PFSK-1 (cell line): ENCODE results near the gene ARL8B. TPM values are rescaled to one million over a fixed set of nuclear protein-coding genes. Genes with fewer than 3 reads are reported as not detected.

Experiments
- FOXP2 ChIP-seq: optimal IDR thresholded peaks from 2 replicates; pipeline ENCODE3; 2011; ENCODE audit warnings: borderline replicate concordance, control low read depth, inconsistent platforms; ENCODE audit not compliant: insufficient read depth; ENCODE audit errors: extremely low read length, extremely low read depth
- POLR2AphosphoS5 ChIP-seq: IDR thresholded peaks from 2 replicates; pipeline ENCODE4 v1.6.1; 2012; ENCODE audit warnings: low read depth, mild to moderate bottlenecking, control low read depth, low read length, moderate library complexity
- SIN3A ChIP-seq: IDR thresholded peaks from 2 replicates; pipeline ENCODE4 v1.6.1; 2012; ENCODE audit warnings: mild to moderate bottlenecking, low read length, moderate library complexity, borderline replicate concordance; ENCODE audit not compliant: insufficient read depth
- TAF1 ChIP-seq: IDR thresholded peaks from 2 replicates; pipeline ENCODE4 v1.6.1; 2012; ENCODE audit warnings: low read length, control low read depth, borderline replicate concordance; ENCODE audit not compliant: insufficient read depth
- polyA plus RNA-seq: library from polyadenylated mRNA; unstranded; fragments of >200 nt; gene quantifications from one replicate; pipeline ENCODE4 v1.2.1, GENCODE V29; 2012; ENCODE audit warnings: low read depth, missing spikeins; ENCODE audit not compliant: insufficient read length
- TF ChIP-seq, protein P1 (sequence below), 2 experiments: IDR thresholded peaks; 2 replicates each; pipeline versions ENCODE4 v1.6.1 to v1.8.0; 2011 to 2012; ENCODE audit warnings: low read depth in 2 of 2, low read length in 2 of 2, control low read depth in 1 of 2, inconsistent platforms in 1 of 2, mild to moderate bottlenecking in 1 of 2, moderate library complexity in 1 of 2; ENCODE audit not compliant: insufficient read depth in 1 of 2

The ARL8B gene
- polyA plus RNA-seq: 57.5 TPM

DNA sequence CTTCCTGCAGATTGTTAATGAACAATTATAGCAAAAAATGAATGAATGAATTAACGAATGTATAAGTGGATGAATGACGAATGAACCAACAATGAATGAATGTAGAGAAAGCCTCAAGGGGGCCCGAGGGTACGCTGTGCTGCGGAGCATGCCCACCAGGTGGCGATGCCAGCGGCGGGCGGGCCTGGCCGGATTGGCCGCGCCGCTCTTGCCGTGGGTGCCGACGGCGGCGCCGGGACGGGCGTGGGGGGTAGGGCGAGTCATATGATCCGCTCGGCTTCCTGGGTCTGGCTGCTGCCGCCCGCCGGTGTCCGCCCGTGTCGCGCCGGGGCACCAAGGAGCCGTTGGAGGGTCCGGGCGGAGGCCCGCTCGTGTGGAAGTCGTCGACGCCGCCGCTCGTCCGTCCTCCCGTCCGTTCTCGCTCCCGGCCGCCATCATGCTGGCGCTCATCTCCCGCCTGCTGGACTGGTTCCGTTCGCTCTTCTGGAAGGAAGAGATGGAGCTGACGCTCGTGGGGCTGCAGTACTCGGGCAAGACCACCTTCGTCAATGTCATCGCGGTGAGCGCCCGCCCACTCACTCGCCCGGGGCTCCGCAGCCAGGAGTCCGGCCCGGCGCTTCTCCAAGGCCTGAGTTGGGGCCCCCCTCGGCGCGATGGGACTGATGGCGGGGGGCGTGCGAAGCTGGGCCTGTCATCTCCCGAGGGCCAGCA, at the start of gene ARL8B:
TSS of gene ARL8B (plus strand) at position 263 of the 711 bp plus-strand sequence. CDS start at position 437, 174 bp downstream.
- TF ChIP-seq SIN3A: no peak
- TF ChIP-seq TAF1: peak; percentile 65; the same call in 1 of the 2 replicates
- TF ChIP-seq FOXP2: peak; percentile 73
- TF ChIP-seq POLR2AphosphoS5: no peak; the same call in 1 of the 2 replicates
- TF ChIP-seq, protein P1, sequence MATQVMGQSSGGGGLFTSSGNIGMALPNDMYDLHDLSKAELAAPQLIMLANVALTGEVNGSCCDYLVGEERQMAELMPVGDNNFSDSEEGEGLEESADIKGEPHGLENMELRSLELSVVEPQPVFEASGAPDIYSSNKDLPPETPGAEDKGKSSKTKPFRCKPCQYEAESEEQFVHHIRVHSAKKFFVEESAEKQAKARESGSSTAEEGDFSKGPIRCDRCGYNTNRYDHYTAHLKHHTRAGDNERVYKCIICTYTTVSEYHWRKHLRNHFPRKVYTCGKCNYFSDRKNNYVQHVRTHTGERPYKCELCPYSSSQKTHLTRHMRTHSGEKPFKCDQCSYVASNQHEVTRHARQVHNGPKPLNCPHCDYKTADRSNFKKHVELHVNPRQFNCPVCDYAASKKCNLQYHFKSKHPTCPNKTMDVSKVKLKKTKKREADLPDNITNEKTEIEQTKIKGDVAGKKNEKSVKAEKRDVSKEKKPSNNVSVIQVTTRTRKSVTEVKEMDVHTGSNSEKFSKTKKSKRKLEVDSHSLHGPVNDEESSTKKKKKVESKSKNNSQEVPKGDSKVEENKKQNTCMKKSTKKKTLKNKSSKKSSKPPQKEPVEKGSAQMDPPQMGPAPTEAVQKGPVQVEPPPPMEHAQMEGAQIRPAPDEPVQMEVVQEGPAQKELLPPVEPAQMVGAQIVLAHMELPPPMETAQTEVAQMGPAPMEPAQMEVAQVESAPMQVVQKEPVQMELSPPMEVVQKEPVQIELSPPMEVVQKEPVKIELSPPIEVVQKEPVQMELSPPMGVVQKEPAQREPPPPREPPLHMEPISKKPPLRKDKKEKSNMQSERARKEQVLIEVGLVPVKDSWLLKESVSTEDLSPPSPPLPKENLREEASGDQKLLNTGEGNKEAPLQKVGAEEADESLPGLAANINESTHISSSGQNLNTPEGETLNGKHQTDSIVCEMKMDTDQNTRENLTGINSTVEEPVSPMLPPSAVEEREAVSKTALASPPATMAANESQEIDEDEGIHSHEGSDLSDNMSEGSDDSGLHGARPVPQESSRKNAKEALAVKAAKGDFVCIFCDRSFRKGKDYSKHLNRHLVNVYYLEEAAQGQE (IDR thresholded peaks at IDR 0.05; ENCODE audit: insufficient read depth in 1 of 2, low read depth in 2 of 2, low read length in 2 of 2): 0 out of 4 replicates have a peak, but pooled peaks of 1 of the 2 experiments have one; percentile 15

DNA sequence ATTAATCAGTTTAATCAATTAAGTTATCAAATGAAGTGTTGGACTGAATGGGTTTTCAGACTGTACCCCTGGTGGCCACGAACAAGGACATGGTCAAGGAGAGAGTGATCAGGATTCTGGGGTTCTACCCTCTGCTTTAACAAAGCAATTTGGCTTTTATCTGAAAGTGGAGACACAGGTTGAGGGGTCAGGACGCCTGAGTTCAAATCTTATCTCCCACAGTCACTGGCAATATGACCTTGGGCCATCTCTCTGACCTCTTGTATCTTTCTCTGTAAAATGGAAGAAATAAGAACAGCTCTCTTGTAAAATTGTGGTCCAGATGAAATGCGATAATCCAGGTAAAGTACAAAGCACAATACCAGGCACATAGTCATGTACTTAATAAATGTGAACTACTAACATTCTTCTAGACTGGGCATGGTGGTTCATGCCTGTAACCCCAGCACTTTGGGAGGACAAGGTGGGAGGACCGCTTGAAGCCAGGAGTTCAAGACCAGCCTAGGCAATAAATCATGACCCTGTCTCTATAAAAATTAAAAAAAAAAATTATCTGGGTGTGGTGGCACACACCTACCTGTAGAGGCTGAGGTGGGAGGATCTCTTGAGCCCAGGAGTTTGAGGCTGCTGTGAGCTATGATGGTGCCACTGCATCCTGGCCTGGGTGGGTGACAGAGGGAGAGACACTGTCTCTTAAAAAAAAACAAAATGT, 48.6 kb upstream of the ARL8B start:
- TF ChIP-seq FOXP2 (no peak), SIN3A (no peak), POLR2AphosphoS5 (no peak), TAF1 (no peak)
- TF ChIP-seq, protein P1 (IDR thresholded peaks at IDR 0.05; ENCODE audit: insufficient read depth in 1 of 2, low read depth in 2 of 2, low read length in 2 of 2): no peak

- TF ChIP-seq POLR2AphosphoS5 (no peak), FOXP2 (no peak), SIN3A (no peak), TAF1 (no peak)
- TF ChIP-seq, protein P1 (IDR thresholded peaks at IDR 0.05; ENCODE audit: insufficient read depth in 1 of 2, low read depth in 2 of 2, low read length in 2 of 2): no peak
Observed at GRCh38 chr3:5078151-5078550, 43.9 kb upstream of the ARL8B start.

GRCh38 chr3:5079761-5080160, 42.3 kb upstream of the ARL8B start:
- TF ChIP-seq FOXP2 (no peak), TAF1 (no peak), POLR2AphosphoS5 (no peak), SIN3A (no peak)
- TF ChIP-seq, protein P1 (IDR thresholded peaks at IDR 0.05; ENCODE audit: insufficient read depth in 1 of 2, low read depth in 2 of 2, low read length in 2 of 2): no peak
